HepG2 (cell line): ENCODE data around the gene COQ4. TPM values are rescaled to one million over a fixed set of nuclear protein-coding genes. Genes with fewer than 3 reads are reported as not detected.

Experiments used
- CAMTA2 ChIP-seq: sonication (generic); formaldehyde crosslinking; IDR thresholded peaks from 2 replicates; pipeline ENCODE4 v1.4.0; 2020; ENCODE audit warnings: mild to moderate bottlenecking, missing genetic modification reagents, borderline replicate concordance
- CHD2 ChIP-seq: IDR thresholded peaks from 2 replicates; pipeline ENCODE4 v1.6.1; 2011; ENCODE audit warnings: low read depth, low read length, improper control_type of control experiment
- FOXA1 ChIP-seq, 2 experiments: fragments of 450-650 bp in 1 of 2; sonication (generic) in 1 of 2; formaldehyde crosslinking in 1 of 2; IDR thresholded peaks; 2 replicates each; pipeline versions ENCODE4 v1.4.0 to v1.6.1; 2016 to 2020; ENCODE audit warnings: missing genetic modification reagents in 1 of 2
- FOXO4 ChIP-seq: sonication (generic); formaldehyde crosslinking; conservative IDR thresholded peaks from 2 replicates; pipeline ENCODE4 v1.8.1; 2023; ENCODE audit warnings: missing genetic modification reagents
- HOXA9 ChIP-seq: sonication (generic); formaldehyde crosslinking; IDR thresholded peaks from 2 replicates; pipeline ENCODE4 v1.8.1; 2022; ENCODE audit warnings: missing genetic modification reagents, mild to moderate bottlenecking, moderate library complexity, borderline replicate concordance
- IKZF4 ChIP-seq: sonication (generic); formaldehyde crosslinking; IDR thresholded peaks from 2 replicates; pipeline ENCODE4 v1.5.1; 2020; ENCODE audit warnings: borderline replicate concordance, mild to moderate bottlenecking, low read depth, missing genetic modification reagents; ENCODE audit errors: not compliant biosample characterization
- MTERF4 ChIP-seq: sonication (generic); formaldehyde crosslinking; IDR thresholded peaks from 2 replicates; pipeline ENCODE4 v1.8.0; 2023; ENCODE audit warnings: mild to moderate bottlenecking, missing genetic modification reagents
- MTF1 ChIP-seq: sonication (generic); formaldehyde crosslinking; IDR thresholded peaks from 2 replicates; pipeline ENCODE4 v1.5.0; 2020; ENCODE audit warnings: missing genetic modification reagents
- NFYB ChIP-seq: sonication (generic); formaldehyde crosslinking; IDR thresholded peaks from 2 replicates; pipeline ENCODE4 v1.4.0; 2020; ENCODE audit warnings: missing genetic modification reagents
- REPIN1 ChIP-seq: sonication (generic); formaldehyde crosslinking; IDR thresholded peaks from 2 replicates; pipeline ENCODE4 v1.8.0; 2022; ENCODE audit warnings: missing genetic modification reagents, low read depth, mild to moderate bottlenecking, borderline replicate concordance
- RXRA ChIP-seq: sonication (generic); formaldehyde crosslinking; IDR thresholded peaks from 2 replicates; pipeline ENCODE4 v1.5.1; 2020; ENCODE audit warnings: missing genetic modification reagents
- SIN3A ChIP-seq: IDR thresholded peaks from 2 replicates; pipeline ENCODE4 v1.6.1; 2011; ENCODE audit warnings: low read depth, mild to moderate bottlenecking, control low read depth, low read length, borderline replicate concordance
- SIX4 ChIP-seq: sonication (generic); formaldehyde crosslinking; IDR thresholded peaks from 2 replicates; pipeline ENCODE4 v1.4.0; 2020; ENCODE audit warnings: missing genetic modification reagents
- SOX5 ChIP-seq: IDR thresholded peaks from 2 replicates; pipeline ENCODE4 v1.6.1; 2016; ENCODE audit warnings: borderline replicate concordance
- TBX3 ChIP-seq: fragments of 450-650 bp; IDR thresholded peaks from 2 replicates; pipeline ENCODE4 v1.6.1; 2017; ENCODE audit warnings: antibody characterized with exemption, mild to moderate bottlenecking, inconsistent platforms, borderline replicate concordance
- TOE1 ChIP-seq: sonication (generic); formaldehyde crosslinking; IDR thresholded peaks from 2 replicates; pipeline ENCODE4 v1.4.0; 2020; ENCODE audit warnings: mild to moderate bottlenecking, missing genetic modification reagents
- TP53 ChIP-seq: sonication (generic); formaldehyde crosslinking; conservative IDR thresholded peaks from 2 replicates; pipeline ENCODE4 v1.4.0; 2020; ENCODE audit warnings: missing genetic modification reagents
- ZC3H4 ChIP-seq: sonication (generic); formaldehyde crosslinking; IDR thresholded peaks from 2 replicates; pipeline ENCODE4 v1.4.0; 2020; ENCODE audit warnings: missing genetic modification reagents, borderline replicate concordance
- ZNF432 ChIP-seq: sonication (generic); formaldehyde crosslinking; IDR thresholded peaks from 2 replicates; pipeline ENCODE4 v1.5.0; 2020; ENCODE audit warnings: missing genetic modification reagents, mild to moderate bottlenecking, borderline replicate concordance
- polyA plus RNA-seq, 8 experiments: library from polyadenylated mRNA; depleted of rRNA in 3 of 8; stranded (reverse) in 7 of 8; unstranded in 1 of 8; fragments of >200 nt; fragmentation: Illumina TruSeq in 4 of 8; extraction: Trizol in 4 of 8; gene quantifications; 2 replicates each; pipeline versions ENCODE4 v1.2.1 to v1.2.3, GENCODE V29; 2011 to 2016; ENCODE audit warnings: low read depth in 4 of 8, missing spikeins in 1 of 8, mixed read lengths in 1 of 8; ENCODE audit not compliant: insufficient read depth in 1 of 8
- total RNA-seq, 5 experiments: library from RNA; depleted of rRNA; stranded (reverse); fragments of >200 nt; fragmentation: Illumina TruSeq; extraction: Trizol; gene quantifications; 2 replicates each; pipeline ENCODE4 v1.2.3, GENCODE V29; 2016; ENCODE audit warnings: low read depth in 1 of 5
- TF ChIP-seq, protein P1 (sequence below): sonication (generic); formaldehyde crosslinking; IDR thresholded peaks from 2 replicates; pipeline ENCODE4 v1.4.0; 2020; ENCODE audit warnings: missing genetic modification reagents, mild to moderate bottlenecking, borderline replicate concordance
- TF ChIP-seq, protein P2 (sequence below): sonication (generic); formaldehyde crosslinking; IDR thresholded peaks from 2 replicates; pipeline ENCODE4 v1.4.0; 2020; ENCODE audit warnings: missing genetic modification reagents
- TF ChIP-seq, protein P3 (sequence below): sonication (generic); formaldehyde crosslinking; IDR thresholded peaks from 2 replicates; pipeline ENCODE4 v1.8.1; 2023; ENCODE audit warnings: mild to moderate bottlenecking, moderate library complexity, missing genetic modification reagents

The COQ4 gene
- total and polyA plus RNA-seq, 2 of the 13 experiments (the other 11 are each of a cell fraction or from before 2014, with no cell fraction given): 26.1 to 36.0 TPM

GRCh38 chr9:128322404-128323211, at the start of gene COQ4, which contains the start of gene TRUB2 (continued):
- TF ChIP-seq CAMTA2 (CRISPR knock-in tag) (peak; percentile 82; the same call in 1 of the 2 replicates), CHD2 (0 out of 2 replicates have a peak, but pooled peaks have one; percentile 22), HOXA9 (no peak), RXRA (CRISPR knock-in tag) (peak; percentile 60), MTF1 (CRISPR knock-in tag) (no peak), FOXO4 (CRISPR knock-in tag) (no peak), ZC3H4 (no peak), TBX3 (no peak; the same call in 1 of the 2 replicates), REPIN1 (CRISPR knock-in tag) (peak; percentile 86), FOXA1 (IDR thresholded peaks at IDR 0.05) (no peak), FOXA1 (CRISPR knock-in tag; IDR thresholded peaks at IDR 0.05) (no peak), MTERF4 (CRISPR knock-in tag) (no peak; the same call in 1 of the 2 replicates), TOE1 (CRISPR knock-in tag) (no peak; the same call in 1 of the 2 replicates), NFYB (CRISPR knock-in tag) (no peak), ZNF432 (CRISPR knock-in tag) (no peak), TP53 (CRISPR knock-in tag) (0 out of 2 replicates have a peak, but pooled peaks have one; percentile 24), SOX5 (CRISPR knock-in tag) (no peak), SIX4 (CRISPR knock-in tag) (0 out of 2 replicates have a peak, but pooled peaks have one; percentile 15), SIN3A (peak; percentile 94), IKZF4 (CRISPR knock-in tag) (peak; percentile 30)
- TF ChIP-seq, protein P1, sequence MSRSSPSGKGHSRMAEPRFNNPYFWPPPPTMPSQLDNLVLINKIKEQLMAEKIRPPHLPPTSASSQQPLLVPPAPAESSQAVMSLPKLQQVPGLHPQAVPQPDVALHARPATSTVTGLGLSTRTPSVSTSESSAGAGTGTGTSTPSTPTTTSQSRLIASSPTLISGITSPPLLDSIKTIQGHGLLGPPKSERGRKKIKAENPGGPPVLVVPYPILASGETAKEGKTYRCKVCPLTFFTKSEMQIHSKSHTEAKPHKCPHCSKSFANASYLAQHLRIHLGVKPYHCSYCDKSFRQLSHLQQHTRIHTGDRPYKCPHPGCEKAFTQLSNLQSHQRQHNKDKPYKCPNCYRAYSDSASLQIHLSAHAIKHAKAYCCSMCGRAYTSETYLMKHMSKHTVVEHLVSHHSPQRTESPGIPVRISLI (CRISPR knock-in tag): no peak
- TF ChIP-seq, protein P2, sequence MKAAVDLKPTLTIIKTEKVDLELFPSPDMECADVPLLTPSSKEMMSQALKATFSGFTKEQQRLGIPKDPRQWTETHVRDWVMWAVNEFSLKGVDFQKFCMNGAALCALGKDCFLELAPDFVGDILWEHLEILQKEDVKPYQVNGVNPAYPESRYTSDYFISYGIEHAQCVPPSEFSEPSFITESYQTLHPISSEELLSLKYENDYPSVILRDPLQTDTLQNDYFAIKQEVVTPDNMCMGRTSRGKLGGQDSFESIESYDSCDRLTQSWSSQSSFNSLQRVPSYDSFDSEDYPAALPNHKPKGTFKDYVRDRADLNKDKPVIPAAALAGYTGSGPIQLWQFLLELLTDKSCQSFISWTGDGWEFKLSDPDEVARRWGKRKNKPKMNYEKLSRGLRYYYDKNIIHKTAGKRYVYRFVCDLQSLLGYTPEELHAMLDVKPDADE (CRISPR knock-in tag): no peak
- TF ChIP-seq, protein P3, sequence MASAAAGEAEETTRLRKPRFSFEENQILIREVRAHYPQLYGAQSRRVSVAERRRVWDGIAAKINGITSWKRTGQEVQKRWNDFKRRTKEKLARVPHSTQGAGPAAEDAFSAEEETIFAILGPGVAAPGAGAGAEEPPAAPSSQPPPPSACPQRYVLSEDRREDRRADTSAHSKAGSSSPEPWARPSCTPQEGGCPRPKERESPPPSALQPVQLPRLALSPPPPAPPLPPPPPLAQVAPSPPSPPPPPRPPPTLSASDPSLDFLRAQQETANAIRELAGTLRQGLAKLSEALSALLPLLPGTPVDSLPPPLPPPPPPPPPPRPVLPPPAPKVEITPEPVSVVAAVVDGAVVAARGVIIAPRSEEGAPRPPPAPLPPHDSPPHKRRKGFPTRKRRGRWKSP (CRISPR knock-in tag): peak; percentile 82; the same call in 1 of the 2 replicates
